GM21737 (cell line): ENCODE data around the gene ITGAL.
"Not testable (repeated sequence)": the region's sequence is repeated elsewhere in the genome, so short reads cannot be mapped to it uniquely, and the experiment has no call there.

ENCODE experiments used
- ATAC-seq: cut with Tn5 transposase; IDR thresholded peaks from one replicate; pipeline ENCODE4 v1.9.1; 2021; ENCODE audit warnings: mild to moderate bottlenecking, moderate library complexity; ENCODE audit not compliant: unreplicated experiment

ITGAL gene

GRCh38 chr16:30490210-30490609 is 17.7 kb downstream of the ITGAL start:
- ATAC-seq, result no peak

- no peak for ATAC-seq
Measured at GRCh38 chr16:30491229-30491628, 18.7 kb downstream of the ITGAL start.

- no peak for ATAC-seq
Measured at GRCh38 chr16:30491744-30492308, 19.3 kb downstream of the ITGAL start.

GRCh38 chr16:30493941-30494488 is 21.5 kb downstream of the ITGAL start:
- ATAC-seq, result no peak

GRCh38 chr16:30494709-30495108 is 22.2 kb downstream of the ITGAL start:
- no peak for ATAC-seq

- ATAC-seq, result no peak
Measured at GRCh38 chr16:30499284-30499683, 26.7 kb downstream of the ITGAL start.

- no peak for ATAC-seq
Measured at GRCh38 chr16:30503403-30504296, 31.1 kb downstream of the ITGAL start.

GRCh38 chr16:30509081-30509765 is 36.7 kb downstream of the ITGAL start:
- ATAC-seq, result no peak

- ATAC-seq, result no peak
Measured at GRCh38 chr16:30510376-30510938, 37.9 kb downstream of the ITGAL start.

- no peak for ATAC-seq
Measured at GRCh38 chr16:30511509-30511908, 39.0 kb downstream of the ITGAL start.

GRCh38 chr16:30515275-30515674 is 42.7 kb downstream of the ITGAL start:
- no peak for ATAC-seq

- ATAC-seq, result no peak
Measured at GRCh38 chr16:30518552-30518951, 46.0 kb downstream of the ITGAL start.

- no peak for ATAC-seq
Measured at GRCh38 chr16:30519120-30520049, 46.8 kb downstream of the ITGAL start.

GRCh38 chr16:30521476-30521872 is 48.9 kb downstream of the ITGAL start:
- no peak for ATAC-seq

GRCh38 chr16:30521873-30522641 is 49.5 kb downstream of the ITGAL start:
- ATAC-seq, result no peak

- ATAC-seq, result not testable (repeated sequence)
Measured at GRCh38 chr16:30522702-30523463, 50.3 kb downstream of the ITGAL start.

- ATAC-seq, result no peak
Measured at GRCh38 chr16:30523768-30524574, 51.4 kb downstream of the ITGAL start.
